Naive B cell (primary cell): ENCODE data around the gene MAP6. TPM values are rescaled to one million over a fixed set of nuclear protein-coding genes. Genes with fewer than 3 reads are reported as not detected.

Experiments
- ATAC-seq, 2 donors: fragments of 150-1000 bp; cut with Tn5 transposase; 2 replicates each; pipeline ENCODE4 v1.10.0; 2021; ENCODE audit warnings: low read depth in 2 of 2, mild to moderate bottlenecking in 2 of 2, moderate library complexity in 2 of 2
- DNase-seq: peaks from one replicate; pipeline ENCODE4 v3.0.0; 2022
- H3K27ac Mint-ChIP-seq, 6 donors: one replicate each; pipeline ENCODE4 v1.8.0; 2020 to 2022; ENCODE audit warnings: mild to moderate bottlenecking in 6 of 6, mixed read lengths in 6 of 6, moderate library complexity in 5 of 6, inconsistent platforms in 2 of 6
- H3K27me3 Mint-ChIP-seq, 3 donors: one replicate each; pipeline ENCODE4 v1.8.0; 2021 to 2022; ENCODE audit warnings: mixed read lengths in 3 of 3, mild to moderate bottlenecking in 1 of 3
- H3K36me3 Mint-ChIP-seq, 2 donors: one replicate each; pipeline ENCODE4 v1.8.0; 2020 to 2022; ENCODE audit warnings: mixed read lengths in 2 of 2, inconsistent platforms in 1 of 2, mild to moderate bottlenecking in 1 of 2
- H3K4me1 Mint-ChIP-seq, 3 donors: one replicate each; pipeline ENCODE4 v1.8.0; 2020 to 2022; ENCODE audit warnings: mixed read lengths in 3 of 3, inconsistent platforms in 1 of 3, mild to moderate bottlenecking in 1 of 3, moderate library complexity in 1 of 3
- H3K4me3 Mint-ChIP-seq, 8 donors: one replicate each; pipeline ENCODE4 v1.8.0; 2020 to 2022; ENCODE audit warnings: mild to moderate bottlenecking in 8 of 8, mixed read lengths in 8 of 8, moderate library complexity in 8 of 8, inconsistent platforms in 2 of 8
- H3K9me3 Mint-ChIP-seq, 7 donors: one replicate each; pipeline ENCODE4 v1.8.0; 2020 to 2022; ENCODE audit warnings: mixed read lengths in 7 of 7, mild to moderate bottlenecking in 5 of 7, inconsistent platforms in 2 of 7, moderate library complexity in 1 of 7
- polyA plus RNA-seq, 6 donors: library from polyadenylated mRNA; unstranded; fragments of 300-500 nt; fragmentation: Illumina TruSeq; gene quantifications; one replicate each; pipeline ENCODE4 v1.2.3, GENCODE V29; 2021; ENCODE audit warnings: low read depth in 6 of 6

The MAP6 gene
- polyA plus RNA-seq, 6 donors from 2014 or later = 0.16 to 0.32 (median 0.23) TPM; not detected in 3

DNA sequence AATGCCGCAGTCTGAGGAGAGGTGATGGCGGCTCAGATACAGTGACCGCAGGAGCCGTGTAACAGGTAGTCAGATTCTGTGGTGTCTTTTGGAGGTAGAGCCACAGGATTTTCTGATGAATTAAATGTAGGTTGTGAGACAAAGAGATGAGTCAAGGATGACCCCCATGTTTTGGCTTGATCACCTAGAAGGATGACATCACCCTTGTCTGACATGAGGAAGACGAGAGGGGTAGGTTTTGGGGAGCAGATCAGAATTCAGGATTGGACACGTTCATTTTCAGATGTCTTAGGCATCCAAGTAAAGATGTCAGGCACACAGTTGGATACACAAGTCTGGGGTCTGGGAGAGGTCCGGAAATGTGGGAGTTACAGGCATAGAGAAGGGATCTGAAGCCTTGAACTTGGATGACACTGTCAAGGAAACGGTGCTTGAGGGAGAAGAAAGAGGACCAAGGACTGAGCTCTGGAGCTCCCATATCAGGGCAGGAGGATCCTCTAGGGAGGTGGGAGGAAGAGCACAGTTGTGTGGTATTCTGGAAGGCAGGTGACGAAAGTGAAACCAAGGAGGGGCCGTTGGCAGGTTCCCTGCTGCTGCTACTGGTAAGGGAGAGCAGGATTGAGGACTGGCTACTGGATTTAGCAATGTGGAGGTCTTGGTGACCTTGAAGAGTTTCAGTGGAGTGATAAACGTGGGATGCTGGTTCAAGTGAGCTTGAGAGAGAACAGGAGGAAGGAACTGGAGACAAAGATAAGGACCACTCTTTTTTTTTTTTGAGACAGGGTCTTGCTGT lies 130.5 kb downstream of the MAP6 start:
- Mint-ChIP-seq H3K27ac (peak overlapping the region in 4 of 6 donors; percentile 8 to 63 (median 36)), H3K36me3 (no peaks in the 10 kb centered on the region), H3K9me3 (no peaks in the 10 kb centered on the region), H3K27me3 (peaks cover 15 to 35% (median 26%) of the 10 kb centered on the region in 3 donors), H3K4me1 (peaks cover 20 to 27% (median 22%) of the 10 kb centered on the region in 3 donors), H3K4me3 (no peak overlapping the region)
- DNase-seq (no peak), ATAC-seq (no peak)

DNA sequence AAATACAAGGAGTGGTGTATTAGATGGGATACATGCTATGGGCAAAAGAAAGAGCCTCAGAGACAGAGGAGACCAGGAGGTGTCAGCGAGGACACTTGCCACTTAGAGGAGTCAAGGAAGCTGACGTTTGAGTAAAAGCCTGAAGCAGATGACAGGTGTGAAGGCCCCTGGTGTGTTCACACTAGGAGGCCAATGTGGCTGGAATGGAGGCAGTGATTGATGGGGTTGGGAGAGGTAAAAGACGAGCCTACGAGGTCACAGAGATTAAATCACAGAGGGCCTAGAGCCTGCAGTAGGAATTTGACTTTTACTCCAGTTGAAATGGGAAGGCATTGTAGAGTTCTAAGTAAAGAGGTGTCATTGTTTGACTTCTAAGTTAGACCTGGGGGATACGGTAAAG lies 131.1 kb downstream of the MAP6 start:
- H3K9me3 Mint-ChIP-seq = no peaks in the 10 kb centered on the region
- peaks cover 20 to 27% (median 22%) of the 10 kb centered on the region in 3 donors for H3K4me1 Mint-ChIP-seq

More for the DNA sequence above, 131.1 kb downstream of the MAP6 start:
- Mint-ChIP-seq H3K4me3 (peak overlapping the region in 4 of 8 donors; percentile 38 to 79 (median 62)), H3K36me3 (no peaks in the 10 kb centered on the region), H3K27me3 (peaks cover 15 to 29% (median 20%) of the 10 kb centered on the region in 3 donors), H3K27ac (peak overlapping the region in 4 of 6 donors; percentile 0 to 63 (median 22))
- ATAC-seq (no peak), DNase-seq (no peak)

Other genes starting within 250 kb of the MAP6 start
- gene KLHL35, start 235.8 kb downstream of the MAP6 start, polyA plus RNA-seq = under 1 TPM in 2 of 6 donors, not detected in 4; 0.48 to 0.74 TPM
- 1 to 10 TPM in 4 of 6 donors, under 1 TPM in 1, not detected in 1; 0.62 to 8.2 (median 2.2) TPM for gene GDPD5, start 143.1 kb downstream of the MAP6 start, polyA plus RNA-seq
- gene SERPINH1, start 106.8 kb downstream of the MAP6 start, polyA plus RNA-seq = 1 to 10 TPM in 2 of 6 donors, under 1 TPM in 3, not detected in 1; 0.40 to 1.4 (median 0.85) TPM
- not detected for gene MOGAT2, start 48.8 kb upstream of the MAP6 start, polyA plus RNA-seq
- gene DGAT2, start 99.7 kb upstream of the MAP6 start, polyA plus RNA-seq = 10 to 100 TPM in 2 of 6 donors, 1 to 10 TPM in 4; 3.1 to 14.6 (median 7.6) TPM
- 10 to 100 TPM; 39.6 to 94.0 (median 70.8) TPM for gene UVRAG, start 146.2 kb upstream of the MAP6 start, polyA plus RNA-seq